DND-41 (cell line): Measurements from ENCODE around the gene PPP2R5B.

Experiments used
- EZH2 ChIP-seq: IDR thresholded peaks from 3 replicates; pipeline ENCODE4 v1.6.1; 2012; ENCODE audit warnings: borderline replicate concordance, low read depth, mild to moderate bottlenecking, moderate library complexity, low read length, inconsistent platforms; ENCODE audit not compliant: severe bottlenecking
- TF ChIP-seq, protein P1 (sequence below): IDR thresholded peaks from 2 replicates; pipeline ENCODE4 v1.5.1; 2012; ENCODE audit warnings: borderline replicate concordance, low read length, moderate library complexity, mild to moderate bottlenecking; ENCODE audit not compliant: poor library complexity, severe bottlenecking; ENCODE audit errors: extremely low read depth

DNA sequence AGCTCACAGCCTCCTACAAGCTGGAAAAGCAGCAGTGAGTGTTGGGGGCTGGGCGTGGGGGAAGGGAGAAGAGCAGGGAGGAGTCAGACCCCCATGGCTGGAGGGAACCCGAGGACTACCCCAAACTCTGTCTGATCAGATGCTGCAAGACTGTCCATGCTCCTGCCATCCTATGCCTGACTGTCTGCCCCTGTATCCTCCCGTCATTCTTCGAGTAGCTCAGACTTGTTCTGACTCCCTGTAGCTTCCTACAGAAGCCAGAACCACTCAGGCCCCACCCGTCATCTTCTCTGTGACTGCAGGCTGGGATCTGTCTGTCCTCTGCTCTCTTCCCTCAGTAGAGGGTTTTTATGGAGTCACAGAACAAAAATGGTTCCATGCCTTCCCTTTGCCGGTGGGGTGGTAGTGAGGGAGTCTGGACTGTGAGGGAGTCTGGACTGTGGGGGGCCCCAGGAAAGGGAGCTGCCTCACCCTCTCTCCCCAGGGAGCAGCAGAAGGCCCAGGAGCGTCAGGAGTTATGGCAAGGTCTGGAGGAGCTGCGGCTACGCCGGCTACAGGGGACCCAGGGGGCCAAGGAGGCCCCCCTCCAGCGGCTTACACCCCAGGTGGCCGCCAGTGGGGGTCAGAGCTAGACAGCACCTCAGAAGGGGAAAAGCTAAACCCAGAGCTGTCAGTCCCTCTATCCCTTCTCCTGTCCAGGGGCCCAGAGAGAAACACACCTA is 8.9 kb downstream of the PPP2R5B start:
- TF ChIP-seq, protein P1, sequence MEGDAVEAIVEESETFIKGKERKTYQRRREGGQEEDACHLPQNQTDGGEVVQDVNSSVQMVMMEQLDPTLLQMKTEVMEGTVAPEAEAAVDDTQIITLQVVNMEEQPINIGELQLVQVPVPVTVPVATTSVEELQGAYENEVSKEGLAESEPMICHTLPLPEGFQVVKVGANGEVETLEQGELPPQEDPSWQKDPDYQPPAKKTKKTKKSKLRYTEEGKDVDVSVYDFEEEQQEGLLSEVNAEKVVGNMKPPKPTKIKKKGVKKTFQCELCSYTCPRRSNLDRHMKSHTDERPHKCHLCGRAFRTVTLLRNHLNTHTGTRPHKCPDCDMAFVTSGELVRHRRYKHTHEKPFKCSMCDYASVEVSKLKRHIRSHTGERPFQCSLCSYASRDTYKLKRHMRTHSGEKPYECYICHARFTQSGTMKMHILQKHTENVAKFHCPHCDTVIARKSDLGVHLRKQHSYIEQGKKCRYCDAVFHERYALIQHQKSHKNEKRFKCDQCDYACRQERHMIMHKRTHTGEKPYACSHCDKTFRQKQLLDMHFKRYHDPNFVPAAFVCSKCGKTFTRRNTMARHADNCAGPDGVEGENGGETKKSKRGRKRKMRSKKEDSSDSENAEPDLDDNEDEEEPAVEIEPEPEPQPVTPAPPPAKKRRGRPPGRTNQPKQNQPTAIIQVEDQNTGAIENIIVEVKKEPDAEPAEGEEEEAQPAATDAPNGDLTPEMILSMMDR: no peak
- no peak for TF ChIP-seq EZH2
